ENCODE results near the gene AP1M1.

The AP1M1 gene

DNA sequence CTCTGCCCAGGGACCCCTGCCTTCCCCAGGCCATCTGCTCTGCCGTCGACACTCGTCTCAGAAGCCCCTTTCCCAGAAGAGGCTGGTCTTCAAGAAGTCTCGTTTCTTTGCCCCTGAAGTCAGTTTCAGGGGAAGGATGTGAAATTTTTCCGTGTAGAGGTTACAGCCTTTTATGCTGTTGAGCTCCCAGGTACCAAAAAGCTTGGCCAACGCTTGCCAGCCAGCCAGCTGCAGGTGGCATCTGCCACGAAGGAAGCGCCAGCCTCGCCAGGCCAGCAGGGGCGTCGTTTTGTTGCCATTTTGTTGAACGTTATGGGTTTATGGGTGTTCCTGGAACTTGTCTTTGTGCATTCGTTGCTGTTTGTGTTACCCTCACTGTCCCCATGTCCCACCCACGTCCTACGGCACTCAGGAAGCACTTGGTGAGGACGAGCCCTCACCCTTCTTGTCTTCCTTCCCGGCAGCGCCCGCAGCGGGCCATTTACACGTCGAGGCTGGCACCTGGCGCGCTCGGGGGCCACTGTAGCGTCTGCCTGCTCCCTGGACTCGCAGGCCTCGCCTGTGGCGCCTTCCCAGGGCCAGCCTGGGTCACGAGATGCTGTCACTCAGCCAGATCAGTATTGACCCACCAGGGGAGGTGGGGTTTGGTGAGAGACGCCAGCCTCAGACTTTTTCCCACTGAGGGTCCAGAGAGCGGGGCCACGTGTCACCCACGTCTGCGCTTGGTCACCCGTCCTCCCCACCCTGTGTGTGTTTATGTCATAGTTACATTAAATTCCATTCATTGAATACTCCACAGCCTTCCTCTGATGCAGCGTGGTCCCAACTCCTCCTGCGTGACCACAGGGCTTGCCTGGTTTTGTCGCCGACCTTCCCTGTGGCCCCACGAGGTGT lies 37.1 kb downstream of the AP1M1 start:
- Histone ChIP-seq H3K4me3 (ENCODE audit: low read depth, low read length) (no peak overlapping the region), H3K27me3 (no peaks in the 10 kb centered on the region), H3K9me3 (no peaks in the 10 kb centered on the region), H3K4me1 (no peaks in the 10 kb centered on the region), H3K36me3 (peaks cover 10% of the 10 kb centered on the region)
- no peak for DNase-seq
- TF ChIP-seq, protein P1, sequence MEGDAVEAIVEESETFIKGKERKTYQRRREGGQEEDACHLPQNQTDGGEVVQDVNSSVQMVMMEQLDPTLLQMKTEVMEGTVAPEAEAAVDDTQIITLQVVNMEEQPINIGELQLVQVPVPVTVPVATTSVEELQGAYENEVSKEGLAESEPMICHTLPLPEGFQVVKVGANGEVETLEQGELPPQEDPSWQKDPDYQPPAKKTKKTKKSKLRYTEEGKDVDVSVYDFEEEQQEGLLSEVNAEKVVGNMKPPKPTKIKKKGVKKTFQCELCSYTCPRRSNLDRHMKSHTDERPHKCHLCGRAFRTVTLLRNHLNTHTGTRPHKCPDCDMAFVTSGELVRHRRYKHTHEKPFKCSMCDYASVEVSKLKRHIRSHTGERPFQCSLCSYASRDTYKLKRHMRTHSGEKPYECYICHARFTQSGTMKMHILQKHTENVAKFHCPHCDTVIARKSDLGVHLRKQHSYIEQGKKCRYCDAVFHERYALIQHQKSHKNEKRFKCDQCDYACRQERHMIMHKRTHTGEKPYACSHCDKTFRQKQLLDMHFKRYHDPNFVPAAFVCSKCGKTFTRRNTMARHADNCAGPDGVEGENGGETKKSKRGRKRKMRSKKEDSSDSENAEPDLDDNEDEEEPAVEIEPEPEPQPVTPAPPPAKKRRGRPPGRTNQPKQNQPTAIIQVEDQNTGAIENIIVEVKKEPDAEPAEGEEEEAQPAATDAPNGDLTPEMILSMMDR (IDR thresholded peaks at IDR 0.05; ENCODE audit: low read depth, low read length) = no peak

DNA sequence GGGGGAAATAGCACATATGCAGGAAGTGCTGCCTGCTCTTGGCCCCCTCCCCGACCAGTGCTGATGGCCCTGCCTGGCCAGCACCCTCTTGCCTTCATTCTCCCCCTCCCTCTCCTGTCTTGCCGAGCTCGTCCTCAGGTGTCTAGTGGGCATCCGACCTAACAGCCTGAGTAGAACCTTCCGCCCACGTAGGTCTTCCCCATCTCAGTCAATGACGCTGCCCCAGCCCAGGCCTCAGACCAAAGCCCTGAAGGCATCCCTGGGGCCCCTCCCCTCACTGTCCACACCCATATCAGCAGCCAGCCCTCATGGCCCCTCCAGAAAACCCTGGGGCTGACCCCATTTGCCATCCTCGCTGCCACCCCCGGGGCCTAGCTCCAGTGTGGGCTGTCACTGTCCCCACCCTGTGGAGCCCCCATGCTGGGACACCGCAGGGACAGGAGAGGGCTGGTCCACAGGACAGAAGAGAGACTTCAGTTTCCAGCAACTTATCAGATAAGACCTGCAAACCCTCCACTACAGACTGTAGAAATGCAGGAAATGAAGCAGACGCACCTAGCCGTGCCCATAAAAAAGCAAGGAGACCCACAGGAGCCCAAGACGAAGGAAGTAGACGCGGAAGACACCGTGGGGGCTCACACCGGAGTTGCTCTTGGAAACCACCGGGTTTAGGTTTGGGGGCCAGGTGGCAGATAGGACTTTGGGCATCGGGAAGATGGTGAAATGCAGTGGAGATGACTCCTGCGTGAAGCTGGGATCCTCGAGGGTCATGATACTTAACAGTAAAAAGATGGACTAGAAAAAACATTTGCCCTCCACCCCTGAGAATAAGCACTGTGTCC lies 38.3 kb downstream of the AP1M1 start:
- Histone ChIP-seq H3K36me3 (peaks cover 10% of the 10 kb centered on the region; the same call in 1 of the 2 replicates), H3K27me3 (no peaks in the 10 kb centered on the region), H3K9me3 (no peaks in the 10 kb centered on the region), H3K4me3 (ENCODE audit: low read depth, low read length) (no peak overlapping the region), H3K4me1 (no peaks in the 10 kb centered on the region)
- DNase-seq = no peak
- TF ChIP-seq, protein P1 (IDR thresholded peaks at IDR 0.05; ENCODE audit: low read depth, low read length) = no peak

DNA sequence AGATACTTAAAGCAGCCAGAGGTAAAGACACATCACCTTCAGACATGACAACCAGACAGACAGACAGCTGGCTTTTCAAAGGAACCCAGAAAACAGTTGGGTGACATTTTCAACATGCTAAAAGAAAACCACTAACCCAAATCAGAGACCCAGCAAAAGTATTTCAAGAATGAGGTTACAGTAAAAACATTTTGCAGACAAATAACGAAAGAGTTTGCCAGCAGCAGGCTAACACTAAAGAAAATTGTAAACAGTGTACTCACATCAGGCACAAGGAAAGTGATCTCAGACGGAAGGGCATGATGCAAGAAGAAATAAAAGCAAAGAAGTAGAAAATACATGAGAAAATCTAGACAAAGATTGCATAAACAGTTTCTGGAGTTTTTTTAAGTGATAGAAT lies 46.4 kb downstream of the AP1M1 start:
- TF ChIP-seq, protein P1 (IDR thresholded peaks at IDR 0.05; ENCODE audit: low read depth, low read length) = no peak

DNA sequence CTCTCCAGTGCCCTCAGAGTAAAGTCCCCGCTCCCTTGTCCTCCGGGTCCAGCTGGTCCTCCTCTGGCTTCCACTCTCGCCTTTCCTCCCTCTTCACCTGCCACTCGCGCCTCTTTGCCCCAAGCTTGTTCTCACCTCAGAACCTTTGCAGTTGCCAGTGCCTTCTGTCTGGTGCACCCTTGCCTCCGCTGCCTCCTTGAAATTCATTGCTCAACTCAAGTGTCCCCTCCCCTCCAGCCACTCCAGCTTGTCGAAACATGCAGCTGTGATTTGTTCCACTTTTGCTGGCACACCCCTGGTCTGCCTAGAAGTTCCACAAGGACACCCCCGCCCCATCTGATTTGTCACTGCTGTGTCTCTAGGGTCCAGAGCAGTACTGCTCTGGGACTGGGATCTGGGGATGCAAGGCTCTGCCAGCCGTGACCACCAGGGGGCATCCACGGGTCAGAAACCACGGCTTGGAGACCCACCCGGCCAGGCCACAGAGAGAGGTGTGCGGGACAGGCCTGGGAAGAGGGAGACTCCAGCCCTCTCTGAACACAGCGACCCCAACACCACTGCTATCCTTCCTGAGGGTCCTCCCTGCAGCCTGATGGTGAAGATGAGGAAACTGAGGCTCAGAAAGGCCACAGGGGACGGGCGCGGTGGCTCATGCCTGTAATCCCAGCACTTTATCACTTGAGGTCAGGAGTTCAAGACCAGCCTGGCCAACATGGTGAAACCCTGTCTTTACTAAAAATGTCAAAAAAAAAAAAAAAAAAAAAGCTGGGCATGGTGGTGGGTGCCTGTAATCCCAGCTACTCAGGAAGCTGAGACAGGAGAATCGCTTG lies 49.9 kb downstream of the AP1M1 start:
- no peaks in the 10 kb centered on the region for H3K4me1 ChIP-seq
- H3K4me3 ChIP-seq (ENCODE audit: low read depth, low read length) = no peak overlapping the region
- TF ChIP-seq, protein P1 (IDR thresholded peaks at IDR 0.05; ENCODE audit: low read depth, low read length) = peak; percentile 95
- no peaks in the 10 kb centered on the region for H3K9me3 ChIP-seq
- peaks cover 6% of the 10 kb centered on the region; the same call in 1 of the 2 replicates for H3K27me3 ChIP-seq
- no peaks in the 10 kb centered on the region for H3K36me3 ChIP-seq
- DNase-seq = peak; percentile 89

More for the DNA sequence above, 46.4 kb downstream of the AP1M1 start:
- Histone ChIP-seq H3K36me3 (no peaks in the 10 kb centered on the region), H3K4me3 (ENCODE audit: low read depth, low read length) (no peak overlapping the region), H3K4me1 (no peaks in the 10 kb centered on the region), H3K9me3 (no peaks in the 10 kb centered on the region), H3K27me3 (peaks cover 6% of the 10 kb centered on the region; the same call in 1 of the 2 replicates)
- DNase-seq = no peak

DNA sequence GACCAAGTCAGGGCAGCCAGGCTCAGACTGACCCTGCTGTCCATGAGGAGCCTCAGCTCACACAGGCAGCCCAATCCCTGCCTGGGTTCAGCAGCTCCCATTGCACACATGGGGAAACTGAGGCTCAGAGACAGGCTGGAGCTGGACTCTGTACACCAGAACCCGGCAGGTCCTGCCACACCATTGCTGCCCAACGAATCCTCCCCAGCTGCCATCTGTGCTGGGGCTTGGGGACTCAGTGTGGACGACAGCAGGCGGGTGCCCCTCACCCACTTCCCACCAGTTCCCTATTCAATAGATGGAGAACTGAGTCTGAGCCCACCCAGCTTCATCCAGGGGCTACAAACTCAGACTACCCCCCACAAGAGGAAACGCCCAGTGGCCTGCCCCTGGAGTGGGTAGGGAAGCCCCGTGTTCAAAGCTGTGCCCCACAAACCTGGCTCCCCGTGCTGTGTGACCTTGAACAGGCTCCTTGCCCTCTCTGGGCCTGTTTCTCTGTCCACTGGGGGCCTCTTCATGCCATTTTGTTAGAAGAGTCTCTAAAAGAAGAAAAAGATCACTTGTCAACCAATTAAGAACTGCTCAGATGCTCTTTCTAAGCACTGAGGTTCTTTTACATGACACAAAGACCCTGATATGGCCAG lies 50.8 kb downstream of the AP1M1 start:
- TF ChIP-seq, protein P1 (IDR thresholded peaks at IDR 0.05; ENCODE audit: low read depth, low read length) = no peak
- H3K36me3 ChIP-seq = no peaks in the 10 kb centered on the region
- no peak for DNase-seq
- H3K27me3 ChIP-seq = peaks cover 6% of the 10 kb centered on the region; the same call in 1 of the 2 replicates
- H3K4me3 ChIP-seq (ENCODE audit: low read depth, low read length) = no peak overlapping the region
- no peaks in the 10 kb centered on the region for H3K4me1 ChIP-seq
- H3K9me3 ChIP-seq = no peaks in the 10 kb centered on the region

Measured in BE2C (cell line).